K562 (cell line): Measurements from ENCODE around the gene RSPH1. TPM values are rescaled to one million over a fixed set of nuclear protein-coding genes. Genes with fewer than 3 reads are reported as not detected.

Source experiments
- ATAC-seq: fragments of 200-7000 bp; cut with Tn5 transposase; 3 replicates; pipeline ENCODE4 v1.9.1; 2020; ENCODE audit warnings: moderate library complexity
- BruUV-seq: library from RNA; stranded (reverse); fragments of 400-500 nt; replicated peaks from 2 replicates; lab custom pipeline; 2021; lab: Mats Ljungman, UMichigan
- CTCF ChIA-PET: fragments of 300-600 bp; formaldehyde crosslinking; extraction: SDS; loops from one replicate; lab custom pipeline; 2021; ENCODE audit warnings: low intra/inter-chr PET ratio; lab: Yijun Ruan, JAX
- POLR2A ChIA-PET: fragments of 300-600, 350-650 bp; sonication (Branson Sonifier 250); formaldehyde crosslinking; extraction: SDS; loops from one replicate; lab custom pipeline; 2021; ENCODE audit warnings: antibody characterized with exemption, inconsistent platforms; lab: Yijun Ruan, JAX
- DNase-seq, 4 experiments: peaks; one replicate each; pipeline versions ENCODE4 v3.0.0 to v3.0.0-alpha.2; 2011 to 2018; ENCODE audit warnings: low spot score in 3 of 4, mixed read lengths in 3 of 4; ENCODE audit errors: extremely low read depth in 1 of 4
- FAIRE-seq: peaks from 2 replicates; lab custom pipeline; 2011; peaks lifted over from hg19 to GRCh38; lab: Jason Lieb, UNC
- H2AFZ ChIP-seq: 2 replicates; pipeline ENCODE4 v1.6.0; 2011; ENCODE audit warnings: low read depth, low read length, control low read depth, inconsistent platforms
- H3K27ac ChIP-seq: fragments of 200-600 bp; 3 replicates; pipeline ENCODE4 v1.8.0; 2011; ENCODE audit warnings: low read depth, mild to moderate bottlenecking, control low read depth, inconsistent platforms, low read length, moderate library complexity, mixed read lengths; ENCODE audit errors: extremely low read depth
- H3K27me3 ChIP-seq, 2 experiments: fragments of 300-600 bp in 1 of 2; 2 replicates in 1 of 2; 3 replicates in 1 of 2; pipeline versions ENCODE4 v1.6.0 to v1.8.0; 2011; ENCODE audit warnings: inconsistent platforms in 2 of 2, low read length in 2 of 2, mild to moderate bottlenecking in 1 of 2, mixed read lengths in 1 of 2, moderate library complexity in 1 of 2; ENCODE audit not compliant: control insufficient read depth in 2 of 2, insufficient read depth in 2 of 2
- H3K36me3 ChIP-seq: fragments of 300-600 bp; 3 replicates; pipeline ENCODE4 v1.8.0; 2011; ENCODE audit warnings: mild to moderate bottlenecking, low read length, inconsistent platforms; ENCODE audit not compliant: control insufficient read depth, insufficient read depth
- H3K4me1 ChIP-seq, 2 experiments: fragments of 200-600 bp in 1 of 2; replicated peaks in 1 of 2; 2 replicates in 1 of 2; 3 replicates in 1 of 2; pipeline versions ENCODE4 v1.5.1 to v1.8.0; 2011; ENCODE audit warnings: inconsistent platforms in 2 of 2, low read length in 2 of 2, mild to moderate bottlenecking in 1 of 2, mixed read lengths in 1 of 2, moderate library complexity in 1 of 2; ENCODE audit not compliant: control insufficient read depth in 2 of 2, insufficient read depth in 2 of 2
- H3K4me2 ChIP-seq: 2 replicates; pipeline ENCODE4 v1.6.1; 2011; ENCODE audit warnings: low read length, control low read depth, inconsistent platforms, mixed read lengths; ENCODE audit not compliant: insufficient read depth
- H3K4me3 ChIP-seq: fragments of 200-600 bp; sonication (generic), shearing (Covaris generic); 2 replicates; pipeline ENCODE4 v1.5.1; 2016; ENCODE audit warnings: control low read depth, inconsistent platforms
- H3K79me2 ChIP-seq: fragments of 200-600 bp; 3 replicates; pipeline ENCODE4 v1.8.0; 2011; ENCODE audit warnings: low read length, inconsistent platforms; ENCODE audit not compliant: control insufficient read depth, insufficient read depth
- H3K9ac ChIP-seq, 2 experiments: 2 replicates each; pipeline versions ENCODE4 v1.6.0 to v1.6.1; 2011; ENCODE audit warnings: low read depth in 2 of 2, low read length in 2 of 2, control low read depth in 1 of 2, inconsistent platforms in 1 of 2, mild to moderate bottlenecking in 1 of 2, mixed read lengths in 1 of 2; ENCODE audit not compliant: insufficient read depth in 1 of 2
- H3K9me1 ChIP-seq: one replicate; pipeline ENCODE4 v1.6.0; 2011; ENCODE audit warnings: inconsistent platforms, mild to moderate bottlenecking, low read length, moderate library complexity; ENCODE audit not compliant: control insufficient read depth, insufficient read depth
- H3K9me3 ChIP-seq: replicated peaks from 2 replicates; pipeline ENCODE4 v1.5.1; 2011; ENCODE audit warnings: low read depth, low read length, inconsistent platforms; ENCODE audit not compliant: control insufficient read depth, insufficient read depth
- H4K20me1 ChIP-seq: replicated peaks from 2 replicates; pipeline ENCODE4 v1.6.1; 2011; ENCODE audit warnings: low read length, inconsistent platforms, mixed read lengths; ENCODE audit not compliant: control insufficient read depth, insufficient read depth
- PHF20 ChIP-seq: fragments of 450-650 bp; IDR thresholded peaks from 2 replicates; pipeline ENCODE4 v1.6.1; 2018; ENCODE audit not compliant: partially characterized antibody
- WGBS: fragments of 100-300 bp; shearing (Covaris generic); methylation state at CpG from one replicate; pipeline ENCODE4 v1.1.6; 2016; ENCODE audit warnings: low coverage, mixed read lengths; ENCODE audit not compliant: insufficient coverage; ENCODE audit errors: missing lambda C conversion rate; 5-methylcytosine and 5-hydroxymethylcytosine counted together
- in situ Hi-C: fragments of 300-500 bp; cut with MboI; formaldehyde crosslinking; loops from 4 replicates; pipeline ENCODE4 v1.15.0; 2018; ENCODE audit warnings: inconsistent platforms, mixed read lengths
- intact Hi-C: fragments of 100-400 bp; cut with micrococcal nuclease; formaldehyde crosslinking; loops from 2 replicates; pipeline ENCODE4 v1.14.2; 2022
- polyA plus RNA-seq, 8 experiments: library from polyadenylated mRNA; depleted of rRNA in 4 of 8; stranded (reverse) in 5 of 8; unstranded in 3 of 8; fragments of >200 nt; fragmentation: Nextera tagmentation in 2 of 8; fragmentation: Illumina TruSeq in 1 of 8; extraction: Ambion mirVana in 2 of 8; extraction: Trizol in 1 of 8; gene quantifications; 2 replicates each; pipeline versions ENCODE4 v1.2.1 to v1.2.3, GENCODE V29; 2011 to 2014; ENCODE audit warnings: inconsistent platforms in 1 of 8, missing spikeins in 1 of 8
- total RNA-seq, 7 experiments: library from RNA; depleted of rRNA in 6 of 7; stranded (reverse); fragments of >200 nt in 6 of 7; fragmentation: Illumina TruSeq in 2 of 7; extraction: Trizol in 2 of 7; gene quantifications; 2 replicates each; pipeline versions ENCODE4 v1.2.1 to v1.2.3, GENCODE V29; 2011 to 2021; ENCODE audit warnings: low replicate concordance in 1 of 7
- TF ChIP-seq, protein P1 (sequence below): sonication (generic); formaldehyde crosslinking; IDR thresholded peaks from 2 replicates; pipeline ENCODE4 v1.9.0; 2022; ENCODE audit warnings: mild to moderate bottlenecking, missing genetic modification reagents

The RSPH1 gene
- total and polyA plus RNA-seq, 9 of the 15 experiments (the other 6 are each of a cell fraction or from before 2014, with no cell fraction given), result 0.17 TPM; not detected in 8

DNA sequence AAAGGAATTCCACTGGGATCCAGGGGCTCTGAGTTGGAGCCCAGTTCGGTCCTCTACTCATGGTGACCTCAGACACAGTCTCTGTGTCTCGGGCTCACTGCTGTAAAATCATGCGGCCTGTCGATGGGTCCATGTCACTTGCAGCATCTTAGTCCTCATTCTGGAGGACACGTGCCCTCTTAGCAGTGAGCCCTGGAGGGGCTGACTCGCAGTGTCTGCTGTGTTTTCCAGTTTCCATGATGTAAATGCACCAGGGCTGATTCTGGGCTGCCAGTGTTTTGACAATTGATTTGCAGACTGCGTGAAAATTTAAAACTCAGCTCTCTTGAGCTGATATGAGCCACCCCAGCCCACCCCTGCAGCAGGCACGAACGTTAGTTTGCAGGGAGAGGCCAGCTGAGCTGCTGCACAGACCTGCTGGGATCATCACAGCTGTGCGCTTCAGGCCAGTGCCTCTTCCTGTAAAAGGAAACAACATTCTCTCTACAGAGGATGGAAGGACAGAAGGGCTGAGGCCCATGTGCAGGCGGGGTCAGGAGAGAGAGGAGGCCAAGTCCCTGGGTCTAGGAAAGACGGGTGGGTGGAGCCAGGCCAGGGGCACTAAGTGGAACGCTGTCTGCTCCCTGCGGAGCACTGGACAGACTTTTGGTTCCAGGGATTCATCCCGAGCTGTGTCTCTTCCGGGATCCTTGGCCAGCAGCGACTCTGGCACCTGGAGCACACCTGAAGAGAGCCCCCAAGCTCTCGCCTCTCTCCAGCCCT is 42.6 kb downstream of the RSPH1 start:
- no peak overlapping the region for H3K4me2 ChIP-seq
- no peak overlapping the region for H3K27ac ChIP-seq
- no peak overlapping the region for H3K4me3 ChIP-seq
- H2AFZ ChIP-seq, result no peak overlapping the region
- BruUV-seq, result no TSS peak
- H3K79me2 ChIP-seq, result no peaks in the 10 kb centered on the region
- TF ChIP-seq, protein P1, sequence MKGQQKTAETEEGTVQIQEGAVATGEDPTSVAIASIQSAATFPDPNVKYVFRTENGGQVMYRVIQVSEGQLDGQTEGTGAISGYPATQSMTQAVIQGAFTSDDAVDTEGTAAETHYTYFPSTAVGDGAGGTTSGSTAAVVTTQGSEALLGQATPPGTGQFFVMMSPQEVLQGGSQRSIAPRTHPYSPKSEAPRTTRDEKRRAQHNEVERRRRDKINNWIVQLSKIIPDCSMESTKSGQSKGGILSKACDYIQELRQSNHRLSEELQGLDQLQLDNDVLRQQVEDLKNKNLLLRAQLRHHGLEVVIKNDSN (CRISPR knock-in tag), result peak; percentile 46; the same call in 1 of the 2 replicates
- TF ChIP-seq PHF20, result no peak
- H3K9me3 ChIP-seq, result no peaks in the 10 kb centered on the region
- ChIA-PET POLR2A (interaction anchor here (0.6 kb wide), 1 partner anchor 296 kb away, joined by 3 read pairs; no protein-coding TSS in a partner anchor), CTCF (no interaction called here)
- H4K20me1 ChIP-seq, result no peaks in the 10 kb centered on the region
- H3K9ac ChIP-seq, result no peak overlapping the region
- H3K9me1 ChIP-seq, result no peaks in the 10 kb centered on the region
- FAIRE-seq, result no peak
- 6% methylated on average over 18 of the region's 18 CpGs for WGBS
- in situ Hi-C loops, result no loop called here
- no peak for ATAC-seq
- peaks cover 0 to 8% of the 10 kb centered on the region in 2 experiments; a peak in 2 of 5 replicates for H3K4me1 ChIP-seq
- H3K27me3 ChIP-seq, result peaks cover 6 to 43% of the 10 kb centered on the region in 2 experiments; a peak in 4 of 5 replicates
- DNase-seq, result no peak
- H3K36me3 ChIP-seq, result no peaks in the 10 kb centered on the region
- intact Hi-C loops, result loop anchor here (5.0 to 10.0 kb wide), 2 partner anchors 119 to 306 kb away; no protein-coding TSS in a partner anchor
